GM13976 (cell line): ENCODE measurements around the gene TNFRSF14.

ENCODE experiments used
- DNase-seq: peaks from one replicate; pipeline ENCODE4 v3.0.0; 2012; ENCODE audit warnings: low spot score
- in situ Hi-C: fragments of 300-500 bp; cut with MboI; formaldehyde crosslinking; loops from one replicate; pipeline ENCODE4 v1.12.0; 2022; ENCODE audit warnings: low sequenced_read_pairs, mixed read lengths, inconsistent platforms; ENCODE audit not compliant: unreplicated experiment
- TF ChIP-seq, protein P1 (sequence below): IDR thresholded peaks from 2 replicates; pipeline ENCODE4 v1.5.1; 2012; ENCODE audit warnings: borderline replicate concordance, mild to moderate bottlenecking; ENCODE audit not compliant: insufficient read depth; ENCODE audit errors: extremely low read depth, missing control alignments, control extremely low read depth

The TNFRSF14 gene

DNA sequence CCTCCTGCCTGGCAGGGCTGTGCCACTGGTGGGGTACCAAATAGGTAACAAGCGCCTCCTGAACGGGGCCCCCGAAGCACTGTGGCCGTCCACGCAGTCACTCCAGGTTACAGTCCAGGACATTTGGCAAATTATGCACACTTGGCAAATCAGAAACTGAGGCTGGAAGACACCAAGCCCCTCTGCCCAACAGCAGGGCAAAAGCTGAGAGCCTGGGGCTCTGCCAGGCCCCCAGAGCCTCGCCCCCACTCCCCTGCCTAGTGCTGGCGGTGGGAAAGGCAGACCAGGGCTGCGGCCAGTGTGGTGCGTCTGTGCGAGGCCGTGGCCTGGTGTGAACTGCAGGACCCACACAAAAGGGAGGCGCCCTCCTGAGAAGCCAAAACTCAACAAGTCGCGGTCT, 39.2 kb upstream of the TNFRSF14 start:
- TF ChIP-seq, protein P1, sequence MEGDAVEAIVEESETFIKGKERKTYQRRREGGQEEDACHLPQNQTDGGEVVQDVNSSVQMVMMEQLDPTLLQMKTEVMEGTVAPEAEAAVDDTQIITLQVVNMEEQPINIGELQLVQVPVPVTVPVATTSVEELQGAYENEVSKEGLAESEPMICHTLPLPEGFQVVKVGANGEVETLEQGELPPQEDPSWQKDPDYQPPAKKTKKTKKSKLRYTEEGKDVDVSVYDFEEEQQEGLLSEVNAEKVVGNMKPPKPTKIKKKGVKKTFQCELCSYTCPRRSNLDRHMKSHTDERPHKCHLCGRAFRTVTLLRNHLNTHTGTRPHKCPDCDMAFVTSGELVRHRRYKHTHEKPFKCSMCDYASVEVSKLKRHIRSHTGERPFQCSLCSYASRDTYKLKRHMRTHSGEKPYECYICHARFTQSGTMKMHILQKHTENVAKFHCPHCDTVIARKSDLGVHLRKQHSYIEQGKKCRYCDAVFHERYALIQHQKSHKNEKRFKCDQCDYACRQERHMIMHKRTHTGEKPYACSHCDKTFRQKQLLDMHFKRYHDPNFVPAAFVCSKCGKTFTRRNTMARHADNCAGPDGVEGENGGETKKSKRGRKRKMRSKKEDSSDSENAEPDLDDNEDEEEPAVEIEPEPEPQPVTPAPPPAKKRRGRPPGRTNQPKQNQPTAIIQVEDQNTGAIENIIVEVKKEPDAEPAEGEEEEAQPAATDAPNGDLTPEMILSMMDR, result no peak
- in situ Hi-C loops, result no loop called here
- DNase-seq, result no peak

DNA sequence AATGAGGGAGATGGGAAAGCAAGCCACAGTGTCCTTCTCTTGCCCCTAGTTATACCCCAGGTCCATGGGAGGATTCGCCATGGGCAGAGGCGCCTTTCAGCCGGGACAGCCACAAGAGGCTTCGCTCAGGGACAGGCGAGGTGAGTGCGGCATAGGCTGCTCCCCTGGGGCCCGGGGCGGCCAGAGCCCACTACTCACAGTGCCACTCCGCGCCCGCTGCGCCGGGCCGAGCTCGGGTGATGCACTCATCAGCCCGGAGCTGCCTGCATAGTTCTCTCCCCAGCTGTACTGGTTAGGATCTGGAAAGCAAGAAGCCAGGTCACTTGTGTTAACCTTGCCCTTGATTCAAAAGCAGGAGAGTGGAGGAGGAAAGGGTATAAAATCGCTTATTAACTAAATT, 38.2 kb upstream of the TNFRSF14 start:
- TF ChIP-seq, protein P1, result no peak
- no peak for DNase-seq
- in situ Hi-C loops, result no loop called here

DNA sequence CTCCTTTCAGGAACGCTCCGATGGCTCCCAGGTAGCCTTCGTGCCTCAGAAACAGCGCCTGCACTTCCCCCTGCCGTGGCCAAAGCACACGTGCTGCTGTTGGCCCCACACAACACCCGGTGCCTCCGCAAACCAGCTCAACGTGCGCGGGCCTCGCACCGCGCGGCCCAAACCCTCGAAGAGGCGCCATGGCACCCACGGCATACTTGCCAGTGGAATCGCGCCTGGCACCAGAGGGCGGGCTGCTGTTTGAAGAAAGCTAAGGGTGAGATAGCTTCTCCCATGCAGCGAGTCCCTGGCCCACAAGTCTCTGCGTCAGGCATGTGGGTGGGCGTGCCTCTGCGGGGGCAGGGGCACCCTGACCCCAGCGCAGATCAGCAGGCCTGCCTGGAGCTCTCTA, 37.6 kb upstream of the TNFRSF14 start:
- in situ Hi-C loops, result no loop called here
- TF ChIP-seq, protein P1, result no peak
- no peak for DNase-seq

DNA sequence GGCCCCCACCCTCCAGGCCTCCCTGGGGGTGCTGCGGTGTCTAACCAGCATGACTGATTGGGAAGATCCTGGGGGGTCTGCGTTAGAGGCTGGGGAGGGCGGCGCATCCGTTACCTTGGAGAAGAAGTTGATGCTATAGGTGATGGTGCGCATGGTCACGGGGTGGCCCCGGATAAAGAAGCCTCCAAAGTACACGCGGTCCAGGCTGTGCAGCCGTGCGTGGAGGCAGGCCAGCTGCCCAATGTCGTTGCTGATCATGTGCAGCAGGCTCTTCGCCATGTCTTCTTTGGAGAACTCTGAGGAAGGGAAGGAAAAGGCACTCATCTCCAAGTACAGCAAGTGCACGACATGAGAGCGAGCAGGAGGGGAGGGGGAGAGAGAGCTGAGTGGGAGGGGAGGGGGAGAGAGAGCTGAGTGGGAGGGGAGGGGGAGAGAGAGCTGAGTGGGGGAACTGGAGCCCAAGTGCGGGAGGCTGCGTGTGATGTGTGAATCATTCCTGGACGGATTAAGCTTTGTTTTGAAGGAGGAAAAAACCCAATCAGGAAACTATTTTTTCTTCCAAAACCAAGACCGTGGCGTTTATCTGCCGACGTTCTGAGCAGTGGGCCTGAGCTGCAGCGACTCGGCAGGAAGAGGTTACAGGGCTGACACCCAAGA, 37.0 kb upstream of the TNFRSF14 start:
- in situ Hi-C loops, result no loop called here
- DNase-seq, result no peak
- TF ChIP-seq, protein P1, result no peak

DNA sequence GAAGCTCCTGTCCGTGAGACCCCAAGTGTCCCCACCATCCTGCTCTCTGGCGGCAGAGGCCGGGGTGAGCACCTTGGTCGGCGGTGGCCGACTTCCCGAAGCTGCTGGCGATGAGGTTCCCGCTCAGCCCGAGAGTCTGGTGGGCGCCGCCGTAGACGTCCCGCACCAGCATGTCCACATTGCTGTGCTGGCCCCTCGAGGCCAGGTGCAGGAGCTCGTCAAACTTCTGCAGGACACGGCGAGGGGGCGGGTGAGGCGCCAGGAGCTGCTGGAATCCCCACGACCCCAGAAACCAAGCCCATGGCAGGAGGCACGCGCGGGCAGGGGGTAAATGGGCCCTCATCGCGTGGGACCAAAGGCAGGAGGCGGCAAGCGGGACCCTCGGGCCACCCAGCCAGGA, 36.4 kb upstream of the TNFRSF14 start:
- in situ Hi-C loops, result no loop called here
- TF ChIP-seq, protein P1, result no peak
- DNase-seq, result no peak

DNA sequence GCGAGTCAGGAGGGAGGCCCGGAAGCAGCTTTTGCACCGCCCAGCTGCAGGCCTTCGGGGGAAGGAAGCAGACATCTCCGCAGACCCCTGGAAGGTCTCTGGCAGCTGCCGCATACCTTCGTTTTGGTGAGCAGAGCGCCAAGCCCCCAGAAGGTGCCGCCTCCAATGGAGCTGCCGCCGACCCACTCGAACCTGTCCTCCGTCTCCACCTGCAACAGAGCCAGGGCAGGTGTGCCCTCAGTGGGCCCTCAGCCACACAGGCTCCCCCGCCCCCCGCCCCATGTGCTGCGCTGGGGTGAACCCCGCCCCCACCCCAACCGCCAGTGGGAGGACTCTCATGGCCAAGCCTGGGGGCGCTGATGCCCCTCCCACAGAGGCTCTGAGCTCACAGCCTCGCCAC, 36.0 kb upstream of the TNFRSF14 start:
- no peak for DNase-seq
- in situ Hi-C loops, result no loop called here
- TF ChIP-seq, protein P1, result no peak
